ENCODE measurements around the gene PREPL.

DNA sequence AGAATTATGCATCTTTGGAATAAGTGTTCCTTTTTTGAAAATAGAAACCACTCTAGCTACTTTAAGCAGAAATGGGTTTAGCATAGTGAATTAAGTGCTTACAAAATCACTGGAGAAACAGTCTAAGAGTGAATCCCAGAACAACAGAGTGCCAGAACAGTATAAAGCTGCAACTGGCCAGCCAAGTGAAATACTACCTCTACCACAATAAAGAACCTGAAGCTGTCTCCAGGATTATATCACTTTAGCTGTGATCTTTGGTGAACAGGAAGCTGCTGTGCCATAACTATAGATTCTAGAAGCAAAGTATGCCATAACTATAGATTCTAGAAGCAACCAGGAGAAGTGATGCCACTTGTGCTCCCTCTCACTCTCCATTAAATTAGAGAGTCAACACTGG, 8.1 kb upstream of the PREPL start:
- TF ChIP-seq RAD21 (IDR thresholded peaks at IDR 0.05; ENCODE audit: low read length) (no peak), POLR2A (IDR thresholded peaks at IDR 0.05; ENCODE audit: low read depth, low read length) (no peak), RCOR1 (IDR thresholded peaks at IDR 0.05; ENCODE audit: insufficient replicate concordance, low read length) (no peak)
- TF ChIP-seq, protein P1, sequence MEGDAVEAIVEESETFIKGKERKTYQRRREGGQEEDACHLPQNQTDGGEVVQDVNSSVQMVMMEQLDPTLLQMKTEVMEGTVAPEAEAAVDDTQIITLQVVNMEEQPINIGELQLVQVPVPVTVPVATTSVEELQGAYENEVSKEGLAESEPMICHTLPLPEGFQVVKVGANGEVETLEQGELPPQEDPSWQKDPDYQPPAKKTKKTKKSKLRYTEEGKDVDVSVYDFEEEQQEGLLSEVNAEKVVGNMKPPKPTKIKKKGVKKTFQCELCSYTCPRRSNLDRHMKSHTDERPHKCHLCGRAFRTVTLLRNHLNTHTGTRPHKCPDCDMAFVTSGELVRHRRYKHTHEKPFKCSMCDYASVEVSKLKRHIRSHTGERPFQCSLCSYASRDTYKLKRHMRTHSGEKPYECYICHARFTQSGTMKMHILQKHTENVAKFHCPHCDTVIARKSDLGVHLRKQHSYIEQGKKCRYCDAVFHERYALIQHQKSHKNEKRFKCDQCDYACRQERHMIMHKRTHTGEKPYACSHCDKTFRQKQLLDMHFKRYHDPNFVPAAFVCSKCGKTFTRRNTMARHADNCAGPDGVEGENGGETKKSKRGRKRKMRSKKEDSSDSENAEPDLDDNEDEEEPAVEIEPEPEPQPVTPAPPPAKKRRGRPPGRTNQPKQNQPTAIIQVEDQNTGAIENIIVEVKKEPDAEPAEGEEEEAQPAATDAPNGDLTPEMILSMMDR (conservative IDR thresholded peaks at IDR 0.05; ENCODE audit: low read depth, low read length): no peak

Data from IMR-90 (cell line).